ENCODE data around the gene IZUMO1R.
"Not testable (repeated sequence)": the region's sequence is repeated elsewhere in the genome, so short reads cannot be mapped to it uniquely, and the experiment has no call there.

The IZUMO1R gene

DNA sequence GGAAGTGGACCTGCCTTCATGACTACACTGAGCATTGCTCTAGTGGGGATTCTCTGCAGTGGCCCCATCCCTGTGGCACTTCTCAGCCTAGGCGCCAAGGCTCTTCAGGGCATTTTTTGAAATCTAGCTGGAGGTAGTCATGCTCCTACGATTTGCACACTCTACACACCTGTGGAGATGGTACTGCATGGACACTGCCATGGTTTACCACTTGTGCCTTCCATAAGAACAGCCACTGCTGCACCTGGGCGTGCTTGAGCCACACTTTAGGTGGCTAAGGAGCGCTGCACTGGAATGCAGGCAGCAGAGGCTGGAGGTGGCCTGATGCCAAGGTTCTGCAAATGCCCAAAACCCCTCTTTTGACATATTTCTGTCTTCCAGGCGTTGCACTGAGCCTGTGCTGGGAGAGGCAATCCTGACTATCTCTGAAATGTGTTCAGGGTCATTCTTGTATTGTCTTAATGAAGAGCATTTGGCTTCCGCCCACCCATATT lies 24.3 kb downstream of the IZUMO1R start:
- no peak for DNase-seq

DNA sequence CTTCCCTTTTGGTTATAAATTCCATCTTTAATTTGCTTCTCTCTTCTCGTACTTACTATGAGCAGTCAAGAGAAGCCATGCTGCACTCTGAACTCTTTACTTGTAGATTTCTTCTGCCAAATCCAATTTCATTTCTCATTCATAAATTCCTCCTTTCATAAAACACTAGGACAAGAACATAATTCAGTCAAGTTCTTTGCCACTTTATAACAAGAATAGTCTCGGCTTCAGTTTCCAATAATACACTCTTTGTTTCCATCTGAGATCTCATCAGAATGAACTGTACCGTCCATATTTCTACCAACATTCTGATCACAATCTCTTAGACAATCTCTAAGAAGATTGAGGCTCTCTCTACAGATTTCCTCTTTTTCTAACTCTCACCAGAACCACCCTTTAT lies 25.1 kb downstream of the IZUMO1R start:
- no peak for DNase-seq

DNA sequence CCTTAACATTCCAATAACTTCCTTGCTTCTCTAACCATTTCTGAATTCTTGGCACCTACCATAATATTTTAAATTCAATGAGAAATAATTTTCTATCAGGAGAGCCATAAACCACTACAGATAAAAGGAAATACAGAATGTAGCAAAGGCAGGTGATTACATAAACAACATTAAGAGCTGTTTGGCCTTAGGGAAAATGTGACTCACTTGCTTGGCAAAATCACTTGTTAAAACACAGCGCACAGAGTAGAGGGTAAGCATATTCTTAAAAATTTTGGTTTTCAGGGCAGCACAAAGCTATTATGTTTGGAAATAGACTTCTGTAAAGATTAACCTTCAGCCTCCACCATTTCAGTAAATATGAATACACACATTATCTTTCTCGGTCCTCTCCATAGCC lies 26.4 kb downstream of the IZUMO1R start:
- DNase-seq = no peak

DNA sequence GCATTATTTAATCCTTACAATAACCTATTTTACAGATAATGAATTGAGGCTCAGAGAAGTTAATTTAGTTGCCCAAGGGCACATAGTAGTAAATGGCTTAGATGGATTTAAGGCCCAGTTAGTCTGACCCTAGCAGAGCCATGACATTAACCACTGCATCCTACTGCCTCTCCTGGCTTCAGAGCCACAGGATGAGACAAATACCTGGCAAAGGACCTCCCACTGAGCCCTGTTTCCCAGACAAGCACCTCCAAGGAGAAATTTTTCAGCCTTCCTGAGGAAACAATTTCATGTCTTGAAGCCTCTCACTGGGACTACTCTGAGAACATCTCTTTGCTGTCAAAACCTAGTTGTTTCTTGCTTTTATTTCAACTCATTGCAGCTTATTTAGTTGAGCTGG lies 28.4 kb downstream of the IZUMO1R start:
- no peak for DNase-seq

DNA sequence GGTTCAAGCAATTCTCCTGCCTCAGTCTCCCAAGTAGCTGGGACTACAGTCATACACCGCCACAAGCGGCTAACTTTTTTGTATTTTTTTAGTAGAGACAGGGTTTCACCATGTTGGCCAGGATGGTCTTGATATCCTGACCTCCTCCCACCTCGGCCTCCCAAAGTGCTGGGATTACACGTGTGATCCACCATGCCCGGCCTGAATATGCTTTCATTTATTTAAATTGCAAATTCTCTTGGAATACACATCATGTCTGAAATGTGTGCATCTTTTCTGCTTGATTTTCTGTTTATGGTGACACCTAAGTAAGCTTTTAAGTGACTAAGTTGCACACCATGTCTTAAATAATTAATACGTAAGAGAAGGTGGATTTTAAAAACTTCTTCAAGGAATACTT lies 31.7 kb downstream of the IZUMO1R start:
- no peak for DNase-seq

DNA sequence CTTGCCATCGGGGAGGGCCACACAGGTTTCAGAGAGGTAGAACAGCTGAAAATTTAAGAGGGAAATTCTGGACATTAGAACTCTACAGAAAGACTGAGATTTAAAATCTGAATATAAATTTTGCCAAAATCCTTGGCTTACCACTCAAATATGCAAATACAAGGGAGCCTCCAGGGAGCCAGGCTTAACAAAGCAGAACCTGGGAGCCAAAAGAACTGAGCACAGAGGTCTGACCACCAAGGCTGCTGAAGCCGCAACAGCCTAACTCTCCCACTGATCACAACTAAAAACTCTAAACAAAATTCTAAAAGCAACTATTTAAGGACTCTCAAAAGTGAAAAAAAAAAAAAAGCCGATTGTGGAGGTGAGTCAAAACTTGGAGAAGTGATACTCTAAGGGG lies 34.3 kb downstream of the IZUMO1R start:
- no peak for DNase-seq

DNA sequence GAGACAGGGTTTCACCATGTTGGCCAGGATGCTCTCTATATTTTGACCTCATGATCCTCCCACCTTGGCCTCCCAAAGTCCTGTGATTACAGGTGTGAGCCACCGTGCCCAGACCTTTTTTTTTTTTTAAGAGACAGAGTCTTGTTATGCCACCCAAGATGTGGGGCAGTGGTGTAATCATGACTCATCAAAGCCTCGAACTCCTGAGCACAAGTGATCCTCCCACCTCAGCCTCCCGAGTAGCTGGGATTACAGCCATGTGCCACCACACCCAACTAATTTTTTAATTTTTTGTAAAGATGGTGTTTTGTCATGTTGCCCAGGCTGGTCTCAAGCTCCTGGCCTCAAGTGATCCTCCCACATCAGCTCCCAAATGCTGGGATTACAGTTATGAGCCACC lies 37.9 kb downstream of the IZUMO1R start:
- no peak for DNase-seq

DNA sequence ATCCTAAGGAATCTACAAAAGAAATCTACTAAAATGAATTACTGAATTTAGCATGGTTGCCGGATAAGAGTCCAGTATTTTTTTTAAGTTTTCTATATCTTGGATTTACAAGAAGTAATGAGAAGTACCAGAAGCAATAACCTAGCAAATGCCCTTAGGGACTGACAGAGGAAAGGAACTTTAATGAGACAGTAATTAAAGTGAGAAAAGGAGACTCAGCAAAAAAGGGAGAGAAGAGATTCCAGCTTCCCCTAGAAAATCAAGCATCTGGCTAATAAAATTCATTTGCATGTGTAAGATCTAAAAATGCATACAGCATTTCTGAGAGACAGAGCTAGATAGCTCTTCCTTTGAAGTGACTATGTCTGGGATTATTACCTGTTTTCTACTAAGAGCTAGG lies 39.1 kb downstream of the IZUMO1R start:
- DNase-seq = no peak

DNA sequence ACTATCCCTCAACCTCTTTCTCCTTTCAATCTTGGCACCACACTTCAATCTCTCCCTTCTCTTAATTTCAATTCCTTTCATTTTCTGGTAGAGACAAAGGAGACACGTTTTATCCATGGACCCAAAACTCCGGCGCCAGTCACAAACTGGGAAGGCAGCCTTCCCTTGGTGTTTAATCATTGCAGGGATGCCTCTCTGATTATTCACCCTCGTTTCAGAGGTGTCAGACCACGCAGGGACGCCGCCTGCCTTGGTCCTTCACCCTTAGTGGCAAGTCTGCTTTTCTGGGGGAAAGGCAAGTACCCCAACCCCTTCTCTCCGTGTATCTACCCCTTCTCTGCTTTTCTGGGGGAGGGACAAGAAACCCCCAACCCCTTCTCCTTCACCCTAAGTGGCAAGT lies 41.9 kb downstream of the IZUMO1R start:
- not testable (repeated sequence) for DNase-seq

DNA sequence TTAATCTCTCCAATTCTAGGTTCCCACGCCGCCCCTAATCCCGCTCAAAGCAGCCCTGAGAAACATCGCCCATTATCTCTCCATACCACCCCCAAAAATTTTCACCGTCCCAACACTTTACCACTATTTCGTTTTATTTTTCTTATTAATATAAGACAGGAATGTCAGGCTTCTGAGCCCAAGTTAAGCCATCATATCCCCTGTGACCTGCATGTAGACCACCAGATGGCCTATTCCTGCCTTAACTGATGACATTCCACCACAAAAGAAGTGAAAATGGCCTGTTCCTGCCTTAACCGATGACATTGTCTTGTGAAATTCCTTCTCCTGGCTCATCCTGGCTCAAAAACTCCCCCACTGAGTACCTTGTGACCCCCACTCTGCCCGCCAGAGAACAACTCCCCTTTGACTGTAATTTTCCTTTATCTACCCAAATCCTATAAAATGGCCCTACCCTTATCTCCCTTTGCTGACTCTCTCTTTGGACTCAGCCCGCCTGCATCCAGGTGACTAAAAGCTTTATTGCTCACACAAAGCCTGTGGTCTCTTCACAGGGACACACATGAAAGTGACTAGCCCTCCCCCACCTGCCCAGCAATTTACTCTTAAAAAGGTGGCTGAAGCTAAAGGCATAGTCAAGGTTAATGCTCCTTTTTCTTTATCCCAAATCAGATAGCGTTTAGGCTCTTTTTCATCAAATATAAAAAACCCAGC lies 46.6 kb downstream of the IZUMO1R start:
- DNase-seq = not testable (repeated sequence)
